Measurements from ENCODE around the gene KLF5. TPM values are rescaled to one million over a fixed set of nuclear protein-coding genes. Genes with fewer than 3 reads are reported as not detected.

The KLF5 gene
- total and polyA plus RNA-seq, 2 of the 4 experiments (the other 2 are of a cell fraction), result 5.4 to 8.8 TPM

DNA sequence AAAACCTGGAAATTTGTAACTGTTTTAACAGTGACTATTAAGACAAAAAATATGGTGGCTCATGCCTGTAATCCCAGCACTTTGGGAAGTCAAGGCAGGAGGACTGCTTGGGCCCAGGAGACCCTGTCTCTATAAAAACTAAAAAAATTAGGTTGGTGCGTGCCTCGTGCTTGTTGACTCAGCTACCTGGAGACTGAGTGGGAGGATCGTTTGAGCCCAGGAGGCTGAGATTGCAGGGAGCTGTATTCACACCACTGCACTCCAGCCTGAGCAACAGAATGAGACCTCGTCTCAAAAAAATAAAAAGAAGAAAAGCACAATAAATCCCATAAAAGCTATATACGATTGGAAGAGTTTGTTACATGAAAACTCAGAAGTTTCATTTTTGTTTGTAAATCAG lies 23.7 kb downstream of the KLF5 start:
- H2BK5ac ChIP-seq (ENCODE audit: low read depth, low read length, poor library complexity, severe bottlenecking), result no peak overlapping the region
- H4K91ac ChIP-seq (ENCODE audit: insufficient read depth, low read depth, low read length), result no peak overlapping the region
- intact Hi-C loops (cut with micrococcal nuclease) (no loop called here), in situ Hi-C loops (cut with MboI; ENCODE audit: low sequenced_read_pairs) (no loop called here), dilution Hi-C loops (cut with HindIII; ENCODE audit: low sequenced_read_pairs, unreplicated experiment) (no loop called here)
- H3K79me1 ChIP-seq (ENCODE audit: low read depth in 1 of 2, low read length in 2 of 2), result no peaks in the 10 kb centered on the region
- H3K4ac ChIP-seq (ENCODE audit: low read depth, low read length), result no peak overlapping the region
- no peak overlapping the region for H3K9ac ChIP-seq (ENCODE audit: low read depth, low read length)
- POLR2A ChIA-PET (ENCODE audit: unreplicated experiment), result interaction anchor here (0.7 kb wide), 1 partner anchor 23 kb away, joined by 3 read pairs; no protein-coding TSS in a partner anchor
- H3K4me1 ChIP-seq (ENCODE audit: control insufficient read depth, insufficient read depth, low read length), result no peaks in the 10 kb centered on the region
- no peak overlapping the region for H3K27ac ChIP-seq (ENCODE audit: insufficient read depth, low read length)
- H3K9me3 ChIP-seq (ENCODE audit: control insufficient read depth, insufficient read depth, low read length), result no peaks in the 10 kb centered on the region
- H2BK20ac ChIP-seq (ENCODE audit: low read depth, low read length), result no peak overlapping the region
- peaks cover 1% of the 10 kb centered on the region; the same call in 1 of the 2 replicates for H3K36me3 ChIP-seq (ENCODE audit: control insufficient read depth, insufficient read depth, low read length)
- H3K9me1 ChIP-seq (ENCODE audit: insufficient read depth, low read length), result no peaks in the 10 kb centered on the region
- TF ChIP-seq CEBPB (IDR thresholded peaks at IDR 0.05; ENCODE audit: low read depth, low read length) (no peak), CHD1 (IDR thresholded peaks at IDR 0.05; ENCODE audit: low read depth, low read length) (no peak), SMC3 (IDR thresholded peaks at IDR 0.05; ENCODE audit: low read depth, low read length) (no peak), RAD21 (IDR thresholded peaks at IDR 0.05; ENCODE audit: low read length) (no peak), FOS (IDR thresholded peaks at IDR 0.05; ENCODE audit: low read depth, low read length) (no peak), RFX5 (IDR thresholded peaks at IDR 0.05; ENCODE audit: low read depth, low read length) (no peak), MAZ (IDR thresholded peaks at IDR 0.05; ENCODE audit: borderline replicate concordance, low read depth, low read length) (no peak), MXI1 (IDR thresholded peaks at IDR 0.05; ENCODE audit: borderline replicate concordance, low read depth, low read length) (no peak), BHLHE40 (IDR thresholded peaks at IDR 0.05; ENCODE audit: low read depth, low read length) (no peak), USF2 (IDR thresholded peaks at IDR 0.05; ENCODE audit: low read depth, low read length) (no peak), NFE2L2 (IDR thresholded peaks at IDR 0.05; ENCODE audit: low read depth, low read length) (no peak), POLR2A (IDR thresholded peaks at IDR 0.05; ENCODE audit: low read depth, low read length) (no peak), RCOR1 (IDR thresholded peaks at IDR 0.05; ENCODE audit: insufficient replicate concordance, low read length) (no peak), ELK1 (IDR thresholded peaks at IDR 0.05; ENCODE audit: borderline replicate concordance, low read depth, low read length) (no peak)
- ATAC-seq (ENCODE audit: low read depth) (no peak), DNase-seq (no peak)
- no peak overlapping the region for H3K18ac ChIP-seq (ENCODE audit: low read depth, low read length)
- no peak overlapping the region for H2BK15ac ChIP-seq (ENCODE audit: low read depth, low read length)
- no peak overlapping the region for H3K14ac ChIP-seq (replicated peaks; ENCODE audit: low read depth, low read length)
- H3K4me2 ChIP-seq (ENCODE audit: low read depth, low read length), result no peak overlapping the region
- no peaks in the 10 kb centered on the region for H3K27me3 ChIP-seq (ENCODE audit: control insufficient read depth, insufficient read depth, low read length)
- no peak overlapping the region for H3K23ac ChIP-seq (ENCODE audit: low read depth, low read length)
- no peak overlapping the region for H2AK5ac ChIP-seq (ENCODE audit: low read depth, low read length)
- no CpG with 5 or more reads among the region's 5 CpGs for WGBS, 2 experiments (ENCODE audit: extremely low coverage in 2 of 2, insufficient read length in 1 of 2)
- H2AK9ac ChIP-seq (replicated peaks; ENCODE audit: low read depth, low read length, poor library complexity), result no peak overlapping the region
- no peak overlapping the region for H3K4me3 ChIP-seq (ENCODE audit: insufficient read depth, low read depth, low read length)
- H4K8ac ChIP-seq (ENCODE audit: low read depth in 2 of 2, low read length in 2 of 2), result no peak overlapping the region
- no peak overlapping the region for H2BK120ac ChIP-seq (ENCODE audit: low read depth, low read length)
- CTCF ChIA-PET, result interaction anchor here (0.6 kb wide), 1 partner anchor 10 kb away, joined by 3 read pairs; no protein-coding TSS in a partner anchor
- no peak overlapping the region for H2AFZ ChIP-seq (replicated peaks; ENCODE audit: low read length, poor library complexity)
- no peaks in the 10 kb centered on the region for H4K20me1 ChIP-seq (ENCODE audit: insufficient read depth, low read length)
- H4K5ac ChIP-seq (ENCODE audit: low read depth, low read length), result no peak overlapping the region
- no TSS peak for BruUV-seq (replicated peaks)
- no peak overlapping the region for H3K56ac ChIP-seq (ENCODE audit: extremely low read depth, insufficient read depth, low read length)
